Vagina (tissue), 2 donors: ENCODE measurements around the gene RBPJ.

Experiments
- POLR2AphosphoS5 ChIP-seq, 2 donors: sonication (generic); formaldehyde crosslinking; IDR thresholded peaks; one replicate each; pipeline ENCODE4 v1.9.0; 2017; ENCODE audit warnings: antibody characterized with exemption in 2 of 2, mild to moderate bottlenecking in 2 of 2, low read depth in 1 of 2; ENCODE audit not compliant: insufficient read depth in 1 of 2
- TF ChIP-seq, protein P1 (sequence below), 3 experiments: fragments of 450-650 bp in 2 of 3; fragments of 200-600 bp in 1 of 3; sonication (generic) in 1 of 3; IDR thresholded peaks; one replicate each; pipeline ENCODE4 v1.5.1; 2017 to 2019; ENCODE audit warnings: antibody characterized with exemption in 3 of 3, mild to moderate bottlenecking in 2 of 3, moderate library complexity in 2 of 3

DNA sequence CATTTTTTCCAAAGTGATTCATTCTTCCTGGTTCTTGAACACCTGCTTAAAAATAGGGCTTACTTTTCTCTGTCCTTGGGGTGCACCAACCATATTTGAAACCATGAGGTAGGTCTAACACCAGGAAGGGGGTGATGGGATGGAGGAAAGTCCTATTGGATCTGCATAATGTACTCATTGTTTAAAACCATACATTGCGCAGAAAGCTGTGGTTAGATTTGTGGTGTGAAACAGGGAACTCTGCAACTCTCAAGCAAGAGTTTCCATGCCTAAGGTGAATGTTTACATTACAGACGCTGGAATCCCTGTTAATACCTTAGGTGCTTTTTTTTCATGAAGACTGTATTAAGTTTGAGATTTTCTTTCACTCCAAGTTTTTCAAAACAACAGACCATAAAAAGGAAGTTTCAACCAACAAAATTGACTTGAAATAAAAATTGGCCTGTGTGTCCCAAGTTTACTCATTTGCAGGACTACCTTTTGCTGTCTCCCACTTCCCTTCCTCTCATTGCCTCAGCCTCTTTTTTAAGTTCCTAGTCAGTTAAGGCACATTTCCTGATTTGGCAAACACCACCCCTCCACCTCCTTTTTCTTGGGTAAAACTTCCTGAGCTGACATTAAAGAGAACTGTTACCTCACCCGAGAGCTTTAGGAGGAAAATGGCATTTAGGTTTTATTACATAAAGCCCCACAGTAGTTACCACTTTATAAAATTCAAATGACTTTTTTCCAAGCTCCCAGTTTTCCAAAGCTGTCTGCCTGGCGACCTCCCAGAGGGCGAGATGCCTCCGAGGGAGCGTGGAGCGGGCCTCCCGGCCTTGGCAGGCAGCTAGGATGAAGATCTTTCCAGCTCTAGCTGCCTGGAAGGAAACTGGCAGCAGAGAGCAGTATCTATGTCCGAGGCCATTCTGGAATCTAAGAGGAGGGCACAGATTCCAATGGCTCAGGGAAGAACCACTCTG is 47.9 kb upstream of the RBPJ start:
- TF ChIP-seq POLR2AphosphoS5 (IDR thresholded peaks at IDR 0.05; ENCODE audit: insufficient read depth in 1 of 2, low read depth in 1 of 2): no peak
- TF ChIP-seq, protein P1, sequence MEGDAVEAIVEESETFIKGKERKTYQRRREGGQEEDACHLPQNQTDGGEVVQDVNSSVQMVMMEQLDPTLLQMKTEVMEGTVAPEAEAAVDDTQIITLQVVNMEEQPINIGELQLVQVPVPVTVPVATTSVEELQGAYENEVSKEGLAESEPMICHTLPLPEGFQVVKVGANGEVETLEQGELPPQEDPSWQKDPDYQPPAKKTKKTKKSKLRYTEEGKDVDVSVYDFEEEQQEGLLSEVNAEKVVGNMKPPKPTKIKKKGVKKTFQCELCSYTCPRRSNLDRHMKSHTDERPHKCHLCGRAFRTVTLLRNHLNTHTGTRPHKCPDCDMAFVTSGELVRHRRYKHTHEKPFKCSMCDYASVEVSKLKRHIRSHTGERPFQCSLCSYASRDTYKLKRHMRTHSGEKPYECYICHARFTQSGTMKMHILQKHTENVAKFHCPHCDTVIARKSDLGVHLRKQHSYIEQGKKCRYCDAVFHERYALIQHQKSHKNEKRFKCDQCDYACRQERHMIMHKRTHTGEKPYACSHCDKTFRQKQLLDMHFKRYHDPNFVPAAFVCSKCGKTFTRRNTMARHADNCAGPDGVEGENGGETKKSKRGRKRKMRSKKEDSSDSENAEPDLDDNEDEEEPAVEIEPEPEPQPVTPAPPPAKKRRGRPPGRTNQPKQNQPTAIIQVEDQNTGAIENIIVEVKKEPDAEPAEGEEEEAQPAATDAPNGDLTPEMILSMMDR (IDR thresholded peaks at IDR 0.05): no peak
